Loucy (cell line): ENCODE data around the gene PLXNA2.

Experiments used
- H2AFZ ChIP-seq: fragments of 200-600 bp; sonication (generic); 2 replicates; pipeline ENCODE4 v1.6.0; 2016; ENCODE audit warnings: antibody characterized with exemption, mild to moderate bottlenecking, low read length, moderate library complexity
- H3F3A ChIP-seq: fragments of 200-600 bp; 2 replicates; pipeline ENCODE4 v1.6.0; 2016; ENCODE audit warnings: antibody characterized with exemption, low read depth, mild to moderate bottlenecking
- H3K27me3 ChIP-seq: fragments of 200-600 bp; sonication (generic); 2 replicates; pipeline ENCODE4 v1.6.1; 2014; ENCODE audit warnings: low read length, mild to moderate bottlenecking; ENCODE audit not compliant: insufficient read depth, poor library complexity, severe bottlenecking
- H3K36me3 ChIP-seq: fragments of 200-600 bp; sonication (generic); 2 replicates; pipeline ENCODE4 v1.6.1; 2016; ENCODE audit warnings: low read length; ENCODE audit not compliant: insufficient read depth
- H3K4me1 ChIP-seq: fragments of 200-600 bp; sonication (generic); 2 replicates; pipeline ENCODE4 v1.5.1; 2014; ENCODE audit warnings: low read length, mild to moderate bottlenecking; ENCODE audit not compliant: insufficient read depth, poor library complexity, severe bottlenecking
- H3K4me2 ChIP-seq: fragments of 200-600 bp; sonication (generic); 2 replicates; pipeline ENCODE4 v1.6.0; 2014; ENCODE audit warnings: antibody characterized with exemption, low read length, low read depth, mild to moderate bottlenecking; ENCODE audit not compliant: poor library complexity, severe bottlenecking
- H3K4me3 ChIP-seq: fragments of 200-600 bp; sonication (generic); 2 replicates; pipeline ENCODE4 v1.5.1; 2014; ENCODE audit warnings: low read length, mild to moderate bottlenecking, mixed read lengths; ENCODE audit not compliant: poor library complexity, severe bottlenecking
- H3K79me2 ChIP-seq: fragments of 200-600 bp; sonication (generic); 2 replicates; pipeline ENCODE4 v1.6.1; 2014; ENCODE audit warnings: low read length; ENCODE audit not compliant: insufficient read depth
- H3K9ac ChIP-seq: fragments of 200-600 bp; sonication (generic); 2 replicates; pipeline ENCODE4 v1.6.0; 2014; ENCODE audit warnings: mild to moderate bottlenecking, low read depth, low read length, moderate library complexity; ENCODE audit not compliant: poor library complexity, severe bottlenecking
- H3K9me2 ChIP-seq: fragments of 200-600 bp; sonication (generic); replicated peaks from 2 replicates; pipeline ENCODE4 v1.6.1; 2016; ENCODE audit warnings: low read depth, low read length, mixed read lengths
- H3K9me3 ChIP-seq: fragments of 200-600 bp; sonication (generic); 2 replicates; pipeline ENCODE4 v1.6.1; 2014; ENCODE audit warnings: mild to moderate bottlenecking, antibody characterized with exemption, low read length, low read depth; ENCODE audit not compliant: insufficient read depth
- H4K20me1 ChIP-seq: fragments of 200-600 bp; sonication (generic); 2 replicates; pipeline ENCODE4 v1.6.0; 2014; ENCODE audit warnings: antibody characterized with exemption, low read length, mild to moderate bottlenecking; ENCODE audit not compliant: insufficient read depth, poor library complexity, severe bottlenecking
- CTCF ChIP-seq: fragments of 200-600 bp; sonication (generic); conservative IDR thresholded peaks from 2 replicates; pipeline ENCODE4 v1.5.1; 2014; ENCODE audit warnings: mild to moderate bottlenecking, antibody characterized with exemption, low read length
- EZH2phosphoT487 ChIP-seq: fragments of 200-600 bp; IDR thresholded peaks from 2 replicates; pipeline ENCODE4 v1.6.1; 2018; ENCODE audit warnings: antibody characterized with exemption, mild to moderate bottlenecking, moderate library complexity, borderline replicate concordance

PLXNA2 gene

DNA sequence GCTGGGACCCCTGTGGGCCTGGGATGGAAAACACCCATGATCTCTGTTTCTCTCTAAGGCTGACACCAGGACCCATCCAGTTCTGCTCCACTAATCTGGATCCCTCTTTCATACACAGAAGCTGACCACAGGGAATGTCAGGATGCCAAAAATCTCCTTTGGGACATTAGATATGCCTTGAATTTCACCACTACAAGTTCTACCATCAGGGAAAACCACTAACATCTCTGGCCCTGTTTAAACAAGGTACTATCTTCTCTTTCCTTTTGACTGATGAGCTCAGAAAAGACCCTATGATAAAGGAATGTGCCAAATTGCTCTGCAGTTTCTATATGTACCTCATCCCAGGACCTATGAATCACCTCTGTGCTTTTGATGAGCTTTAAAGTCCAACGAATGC lies 10.2 kb upstream of the PLXNA2 start:
- Histone ChIP-seq H3K9me3 (no peaks in the 10 kb centered on the region), H3K27me3 (no peaks in the 10 kb centered on the region), H3K9me2 (no peaks in the 10 kb centered on the region), H3K79me2 (no peaks in the 10 kb centered on the region), H4K20me1 (no peaks in the 10 kb centered on the region), H2AFZ (no peak overlapping the region), H3K4me1 (no peaks in the 10 kb centered on the region), H3K4me2 (no peak overlapping the region), H3K36me3 (no peaks in the 10 kb centered on the region), H3F3A (no peaks in the 10 kb centered on the region), H3K9ac (no peak overlapping the region), H3K4me3 (no peak overlapping the region)
- no peak for TF ChIP-seq CTCF
- TF ChIP-seq EZH2phosphoT487 = no peak

GRCh38 chr1:208252836-208253576 lies 8.8 kb upstream of the PLXNA2 start:
- no peak overlapping the region for H3K4me2 ChIP-seq
- H3K4me1 ChIP-seq = no peaks in the 10 kb centered on the region
- no peaks in the 10 kb centered on the region for H3F3A ChIP-seq
- H3K9me2 ChIP-seq = no peaks in the 10 kb centered on the region
- no peak overlapping the region for H3K9ac ChIP-seq
- H2AFZ ChIP-seq = no peak overlapping the region
- no peaks in the 10 kb centered on the region for H3K79me2 ChIP-seq
- no peaks in the 10 kb centered on the region for H3K36me3 ChIP-seq
- no peaks in the 10 kb centered on the region for H3K9me3 ChIP-seq
- H3K4me3 ChIP-seq = no peak overlapping the region
- no peaks in the 10 kb centered on the region for H4K20me1 ChIP-seq
- H3K27me3 ChIP-seq = no peaks in the 10 kb centered on the region
- TF ChIP-seq EZH2phosphoT487 (no peak), CTCF (no peak)

- Histone ChIP-seq H3K9ac (no peak overlapping the region), H2AFZ (no peak overlapping the region), H3K79me2 (no peaks in the 10 kb centered on the region), H3K9me3 (no peaks in the 10 kb centered on the region), H3K9me2 (no peaks in the 10 kb centered on the region), H3K27me3 (no peaks in the 10 kb centered on the region), H3K4me1 (no peaks in the 10 kb centered on the region), H3K4me3 (no peak overlapping the region), H3K4me2 (no peak overlapping the region), H4K20me1 (no peaks in the 10 kb centered on the region), H3F3A (no peaks in the 10 kb centered on the region), H3K36me3 (no peaks in the 10 kb centered on the region)
- TF ChIP-seq CTCF (no peak), EZH2phosphoT487 (no peak)
Measured at GRCh38 chr1:208251911-208252835, 8.0 kb upstream of the PLXNA2 start.
